ENCODE measurements around the gene SIGLEC7. TPM values are rescaled to one million over a fixed set of nuclear protein-coding genes. Genes with fewer than 3 reads are reported as not detected.

SIGLEC7 gene
- total and polyA plus RNA-seq, 11 donors = 0.51 to 6.1 (median 1.0) TPM; not detected in 2

DNA sequence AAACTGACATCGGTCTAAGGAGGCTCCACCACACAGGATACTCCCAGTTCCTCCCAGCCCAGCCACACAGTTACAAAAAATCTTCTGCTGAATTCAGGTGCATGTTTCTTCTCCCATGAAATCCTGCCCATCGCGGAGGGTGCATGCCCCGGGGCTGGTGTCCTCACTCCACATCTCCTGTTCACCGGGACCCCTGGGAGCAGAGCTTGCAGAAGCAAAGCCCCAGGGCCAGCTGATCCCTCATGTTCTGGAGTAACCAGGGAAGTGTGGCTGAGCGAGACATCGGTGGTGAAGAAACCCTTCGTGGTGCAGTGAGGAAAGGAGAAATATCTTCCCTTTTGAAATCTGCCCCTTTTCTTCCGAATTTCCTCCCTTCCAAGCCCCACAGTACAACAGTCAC is 18.3 kb upstream of the SIGLEC7 start:
- Histone ChIP-seq H3K4me3 (peak overlapping the region in 1 of 12 donors; percentile 43), H3K9me3 (no peaks in the 10 kb centered on the region), H3K27me3 (peaks cover 0 to 27% (median 0%) of the 10 kb centered on the region in 9 donors), H3K4me1 (peaks cover 0 to 85% (median 0%) of the 10 kb centered on the region in 12 donors), H3K27ac (peak overlapping the region in 3 of 12 donors; percentile 19 to 95 (median 24)), H3K36me3 (peaks cover 0 to 6% (median 0%) of the 10 kb centered on the region in 9 donors)
- 68 to 77% (median 69%) methylated on average over 9 of the region's 9 CpGs for WGBS, 4 donors
- DNase-seq (no peak), ATAC-seq (no peak)
- TF ChIP-seq, protein P1, sequence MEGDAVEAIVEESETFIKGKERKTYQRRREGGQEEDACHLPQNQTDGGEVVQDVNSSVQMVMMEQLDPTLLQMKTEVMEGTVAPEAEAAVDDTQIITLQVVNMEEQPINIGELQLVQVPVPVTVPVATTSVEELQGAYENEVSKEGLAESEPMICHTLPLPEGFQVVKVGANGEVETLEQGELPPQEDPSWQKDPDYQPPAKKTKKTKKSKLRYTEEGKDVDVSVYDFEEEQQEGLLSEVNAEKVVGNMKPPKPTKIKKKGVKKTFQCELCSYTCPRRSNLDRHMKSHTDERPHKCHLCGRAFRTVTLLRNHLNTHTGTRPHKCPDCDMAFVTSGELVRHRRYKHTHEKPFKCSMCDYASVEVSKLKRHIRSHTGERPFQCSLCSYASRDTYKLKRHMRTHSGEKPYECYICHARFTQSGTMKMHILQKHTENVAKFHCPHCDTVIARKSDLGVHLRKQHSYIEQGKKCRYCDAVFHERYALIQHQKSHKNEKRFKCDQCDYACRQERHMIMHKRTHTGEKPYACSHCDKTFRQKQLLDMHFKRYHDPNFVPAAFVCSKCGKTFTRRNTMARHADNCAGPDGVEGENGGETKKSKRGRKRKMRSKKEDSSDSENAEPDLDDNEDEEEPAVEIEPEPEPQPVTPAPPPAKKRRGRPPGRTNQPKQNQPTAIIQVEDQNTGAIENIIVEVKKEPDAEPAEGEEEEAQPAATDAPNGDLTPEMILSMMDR (IDR thresholded peaks at IDR 0.05) = no peak
- TF ChIP-seq POLR2A (IDR thresholded peaks at IDR 0.05) = no peak
- intact Hi-C loops (cut with DNase I) = no loop called here

DNA sequence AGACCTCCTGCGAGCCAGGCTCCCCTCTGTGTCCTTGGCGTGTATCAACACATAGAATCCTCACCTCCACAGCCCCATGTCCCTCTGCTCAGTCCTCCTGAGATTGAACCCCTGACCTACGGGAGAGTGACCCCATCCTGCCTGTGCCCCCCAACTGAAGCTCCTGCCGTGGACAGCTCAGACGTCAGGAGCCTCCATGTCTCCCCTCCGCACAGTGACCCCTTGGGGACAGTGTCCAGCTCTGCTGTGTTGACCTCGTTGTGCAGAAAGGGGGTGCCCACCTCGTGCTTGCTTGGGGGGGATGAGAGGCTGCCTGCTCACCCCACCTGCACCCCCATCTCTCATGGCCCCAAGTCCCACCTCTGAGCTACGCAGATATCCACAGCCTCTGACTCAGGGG is 17.9 kb upstream of the SIGLEC7 start:
- Histone ChIP-seq H3K27me3 (peaks cover 0 to 27% (median 0%) of the 10 kb centered on the region in 9 donors), H3K9me3 (no peaks in the 10 kb centered on the region), H3K27ac (peak overlapping the region in 6 of 12 donors; percentile 3 to 95 (median 34)), H3K4me3 (peak overlapping the region in 1 of 12 donors; percentile 43), H3K36me3 (peaks cover 0 to 6% (median 0%) of the 10 kb centered on the region in 9 donors), H3K4me1 (peaks cover 0 to 88% (median 0%) of the 10 kb centered on the region in 12 donors)
- 77 to 86% (median 80%) methylated on average over 8 to 9 of the region's 9 CpGs for WGBS, 4 donors
- DNase-seq (no peak), ATAC-seq (no peak)
- TF ChIP-seq, protein P1 (IDR thresholded peaks at IDR 0.05) = no peak
- TF ChIP-seq POLR2A (IDR thresholded peaks at IDR 0.05) = no peak
- intact Hi-C loops (cut with DNase I) = no loop called here

DNA sequence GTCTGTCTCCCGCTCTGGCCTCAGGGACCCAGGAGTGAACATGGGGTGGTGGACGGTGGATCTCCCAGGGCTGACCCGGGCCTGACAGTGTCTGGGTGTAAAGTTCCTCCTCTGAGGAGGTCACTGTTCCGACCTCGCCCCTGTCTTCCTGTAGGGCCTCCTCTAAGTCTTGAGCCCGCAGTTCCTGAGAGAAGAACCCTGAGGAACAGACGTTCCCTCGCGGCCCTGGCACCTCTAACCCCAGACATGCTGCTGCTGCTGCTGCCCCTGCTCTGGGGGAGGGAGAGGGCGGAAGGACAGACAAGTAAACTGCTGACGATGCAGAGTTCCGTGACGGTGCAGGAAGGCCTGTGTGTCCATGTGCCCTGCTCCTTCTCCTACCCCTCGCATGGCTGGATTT is 17.4 kb upstream of the SIGLEC7 start, which contains the start of gene SIGLEC9:
SIGLEC9 (plus strand) TSS at position 178 of the 400 bp plus-strand sequence; CDS start at position 247, 69 bp downstream.
- whole genome bisulfite sequencing, 4 donors = 56 to 68% (median 61%) methylated on average over 7 to 14 of the region's 14 CpGs
- Histone ChIP-seq H3K4me1 (peaks cover 0 to 88% (median 0%) of the 10 kb centered on the region in 12 donors), H3K36me3 (peaks cover 0 to 6% (median 0%) of the 10 kb centered on the region in 9 donors), H3K27me3 (peaks cover 0 to 27% (median 0%) of the 10 kb centered on the region in 9 donors), H3K4me3 (peak within 1 kb of the TSS in 9 of 12 donors; percentile 5 to 60 (median 24)), H3K27ac (peak within 1 kb of the TSS in 11 of 12 donors; percentile 4 to 95 (median 35)), H3K9me3 (no peaks in the 10 kb centered on the region)
- ATAC-seq = peak; percentile 18 to 64 (median 48)
- peak in 1 of 2 donors; percentile 33 for TF ChIP-seq POLR2A (IDR thresholded peaks at IDR 0.05)
- TF ChIP-seq, protein P1 (IDR thresholded peaks at IDR 0.05) = no peak
- DNase-seq = peak; percentile 45 to 84 (median 67)
- intact Hi-C loops (cut with DNase I) = no loop called here

DNA sequence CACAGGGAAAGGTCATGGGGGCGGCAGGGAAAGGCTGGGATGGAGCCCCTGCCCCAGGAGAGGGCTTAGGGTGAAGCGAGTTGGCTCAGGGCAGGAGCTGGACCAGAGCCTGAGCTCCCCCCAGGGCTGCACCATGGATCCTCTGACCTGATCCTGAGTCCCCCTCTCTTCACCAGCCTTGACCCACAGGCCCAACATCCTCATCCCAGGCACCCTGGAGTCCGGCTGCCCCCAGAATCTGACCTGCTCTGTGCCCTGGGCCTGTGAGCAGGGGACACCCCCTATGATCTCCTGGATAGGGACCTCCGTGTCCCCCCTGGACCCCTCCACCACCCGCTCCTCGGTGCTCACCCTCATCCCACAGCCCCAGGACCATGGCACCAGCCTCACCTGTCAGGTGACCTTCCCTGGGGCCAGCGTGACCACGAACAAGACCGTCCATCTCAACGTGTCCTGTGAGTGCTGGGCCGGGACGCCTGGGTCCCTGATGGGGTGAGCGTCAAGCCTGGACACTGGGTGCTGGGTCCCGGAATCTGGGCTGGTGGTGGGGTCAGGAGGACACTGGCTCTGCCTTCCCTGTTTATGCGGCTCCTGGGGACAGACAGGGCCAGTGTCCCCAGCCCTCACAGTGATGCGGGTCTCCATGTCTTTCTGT is 16.6 kb upstream of the SIGLEC7 start:
- Histone ChIP-seq H3K4me3 (peak overlapping the region in 9 of 12 donors; percentile 5 to 60 (median 24)), H3K4me1 (peaks cover 0 to 88% (median 0%) of the 10 kb centered on the region in 12 donors), H3K36me3 (peaks cover 0 to 6% (median 0%) of the 10 kb centered on the region in 9 donors), H3K27ac (peak overlapping the region in 10 of 12 donors; percentile 4 to 95 (median 37)), H3K27me3 (peaks cover 0 to 30% (median 0%) of the 10 kb centered on the region in 9 donors), H3K9me3 (no peaks in the 10 kb centered on the region)
- 89 to 92% (median 91%) methylated on average over 7 to 16 of the region's 16 CpGs for WGBS, 4 donors
- TF ChIP-seq, protein P1 (IDR thresholded peaks at IDR 0.05) = no peak
- TF ChIP-seq POLR2A (IDR thresholded peaks at IDR 0.05) = no peak
- DNase-seq (no peak), ATAC-seq (no peak)
- intact Hi-C loops (cut with DNase I) = no loop called here

All from heart left ventricle (tissue), 16 donors.